Nucleus accumbens (tissue), 56 donors: ENCODE results near the gene ANGPTL5.
"Not testable (repeated sequence)": the region's sequence is repeated elsewhere in the genome, so short reads cannot be mapped to it uniquely, and the experiment has no call there.

Experiments used
- DNase-seq, 56 donors: peaks; one replicate each; lab custom pipeline; 2025; lab: John Stamatoyannopoulos, UW

The ANGPTL5 gene

DNA sequence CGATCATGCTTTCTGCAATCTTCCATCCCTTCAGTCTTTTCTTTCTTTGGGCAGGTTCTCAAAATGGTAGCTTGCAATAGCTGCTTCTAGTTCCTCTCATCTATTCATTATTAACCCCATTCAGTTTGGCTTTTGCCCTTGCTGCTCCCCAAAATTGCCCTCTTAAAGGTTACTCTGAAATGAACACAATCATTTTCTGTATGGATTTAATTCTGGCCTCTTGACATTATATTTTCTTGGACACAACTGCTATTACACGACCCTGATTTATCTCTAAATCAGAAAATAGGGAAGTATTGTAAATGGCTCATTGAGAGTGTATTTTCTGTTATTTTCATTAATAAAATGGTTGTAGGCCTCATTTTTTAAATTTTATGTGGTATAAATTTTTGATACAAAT, at the start of gene ANGPTL5:
Gene ANGPTL5 (minus strand): TSS at position 101 of the 400 bp plus-strand sequence. CDS start 8,613 bp downstream, outside the sequence.
- no peak for DNase-seq

DNA sequence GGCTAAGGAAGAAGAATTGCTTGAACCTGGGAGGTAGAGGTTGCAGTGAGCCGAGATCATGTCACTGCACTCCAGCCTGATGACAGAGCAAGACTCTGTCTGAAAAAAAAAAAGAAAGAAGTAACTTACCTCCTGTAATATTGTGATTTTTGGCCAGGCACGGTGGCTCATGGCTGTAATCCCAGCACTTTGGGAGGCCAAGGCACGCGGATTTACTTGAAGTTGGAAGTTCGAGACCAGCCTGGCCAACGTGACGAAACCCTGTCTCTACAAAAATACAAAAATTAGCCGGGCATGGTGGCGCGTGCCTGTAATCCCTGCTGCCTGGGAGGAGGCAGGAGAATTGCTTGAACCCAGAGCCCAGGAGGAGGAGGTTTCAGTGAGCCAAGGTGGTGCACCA, 47.9 kb upstream of the ANGPTL5 start:
- DNase-seq, result not testable (repeated sequence)

DNA sequence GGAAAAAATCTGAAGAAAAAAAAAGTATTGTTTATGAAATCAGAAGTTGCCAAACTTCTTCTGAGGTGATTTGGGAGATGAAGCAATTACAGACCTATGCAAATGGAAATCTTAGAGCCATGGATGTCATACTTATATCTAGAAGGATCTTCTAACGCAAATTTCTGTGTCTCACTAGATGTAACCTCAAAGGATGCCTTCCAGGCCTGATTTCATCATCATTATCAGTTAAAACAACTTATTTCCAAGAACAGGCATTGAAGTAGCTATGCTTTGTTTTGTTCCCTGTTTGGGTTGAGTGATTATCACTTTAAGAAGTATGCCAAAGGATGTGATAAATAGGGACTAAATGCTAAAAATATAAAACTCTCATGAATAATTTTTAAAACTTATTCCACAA, 43.9 kb upstream of the ANGPTL5 start:
- no peak for DNase-seq

DNA sequence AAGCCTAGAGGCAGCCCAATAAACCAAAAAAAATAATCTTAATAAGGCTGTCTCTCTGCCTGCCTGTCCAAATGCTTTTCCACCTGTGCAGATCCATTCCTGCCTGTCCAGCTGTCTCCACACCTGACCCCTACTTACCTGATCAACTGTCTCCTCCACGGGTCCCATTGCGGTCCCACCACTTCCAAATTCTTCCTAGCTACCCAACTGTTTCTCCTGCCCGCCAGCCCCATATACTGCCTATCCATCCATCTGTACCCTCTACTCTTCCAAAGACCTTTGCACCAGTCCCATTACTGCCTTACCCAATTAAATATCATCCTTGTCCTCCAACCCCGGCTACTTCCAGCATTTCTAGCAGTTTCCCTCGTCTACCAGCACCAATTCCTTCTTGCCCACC, 39.4 kb upstream of the ANGPTL5 start:
- no peak for DNase-seq

DNA sequence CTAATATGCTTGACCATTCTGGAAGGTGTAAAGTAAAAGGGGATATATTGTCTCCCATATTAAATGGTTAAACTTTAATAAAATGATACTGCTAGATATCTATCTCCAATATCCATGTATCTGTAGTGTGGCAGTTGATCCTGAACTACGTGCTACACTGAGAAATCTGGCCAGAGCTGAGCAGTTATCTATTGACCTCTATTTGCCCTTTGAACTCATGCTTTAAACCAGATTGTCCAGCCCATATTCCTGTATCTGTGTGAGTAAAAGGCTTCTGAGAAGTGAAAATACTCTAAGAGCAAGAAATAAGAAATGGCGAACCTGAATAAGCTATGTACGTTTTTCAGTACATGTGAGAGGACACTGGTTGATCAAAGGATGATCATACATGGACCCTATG, 39.0 kb upstream of the ANGPTL5 start:
- DNase-seq, result no peak

DNA sequence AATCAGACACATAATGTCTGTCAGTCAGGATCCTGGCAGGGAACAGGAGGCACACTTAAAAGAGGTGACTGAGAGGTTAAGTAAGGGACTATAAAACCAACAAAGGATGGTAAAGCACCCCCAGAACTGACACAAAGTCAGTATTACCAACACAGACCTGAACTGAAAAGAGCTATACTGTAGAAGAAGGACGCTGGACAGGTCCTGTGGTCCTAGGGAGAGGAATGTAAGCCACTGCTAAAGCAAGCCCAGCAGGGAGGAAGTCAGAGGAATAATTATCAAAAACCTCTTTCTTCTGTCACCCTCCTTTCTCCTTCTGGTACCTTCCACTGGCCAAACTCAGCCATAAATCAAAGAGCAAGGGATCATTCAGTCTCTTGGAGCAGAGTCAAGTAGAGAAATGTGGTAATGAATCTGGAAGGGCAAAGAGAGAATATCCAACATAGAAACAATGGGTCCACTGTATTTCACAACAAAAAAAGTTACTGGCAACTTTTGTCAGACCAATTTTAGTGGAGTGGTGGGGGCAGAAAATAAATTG, 33.4 kb upstream of the ANGPTL5 start:
- no peak for DNase-seq

DNA sequence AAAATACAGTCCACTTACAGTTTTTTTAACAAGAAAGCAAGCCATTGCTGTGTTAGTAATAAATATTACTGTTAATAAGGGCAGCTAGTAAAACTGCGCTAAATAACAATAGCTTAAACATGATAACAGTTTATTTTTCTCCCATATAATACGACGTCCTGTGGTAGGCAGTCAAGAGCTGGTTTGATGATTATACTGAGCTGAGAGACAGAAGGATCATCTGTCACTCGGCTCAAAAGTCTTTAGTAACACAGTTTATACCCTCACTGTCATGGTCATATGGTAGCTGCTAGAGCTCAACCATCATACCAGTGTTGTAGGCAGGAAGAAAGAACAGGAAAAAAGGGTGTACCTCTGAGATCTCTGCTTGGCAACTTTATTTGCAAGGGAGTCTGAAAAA, 29.1 kb upstream of the ANGPTL5 start:
- no peak for DNase-seq

DNA sequence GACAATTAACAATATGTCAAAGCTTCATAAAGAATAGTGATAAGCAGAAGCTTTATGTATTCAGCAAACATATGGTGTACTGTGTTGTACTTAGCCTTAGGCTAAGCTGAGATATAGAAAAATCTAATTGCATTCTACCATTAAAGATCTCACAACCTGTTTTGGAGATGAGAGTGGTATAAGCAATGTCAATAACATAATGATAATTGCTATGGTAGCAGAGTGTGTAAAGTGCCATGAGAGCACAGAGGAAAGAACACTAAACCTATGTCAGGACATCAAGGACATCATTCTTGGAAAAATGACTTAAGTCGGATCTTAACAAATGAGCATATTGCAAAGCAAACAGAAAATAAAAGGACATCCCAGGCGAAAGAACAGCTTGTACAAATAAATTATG, 28.6 kb upstream of the ANGPTL5 start:
- no peak for DNase-seq

DNA sequence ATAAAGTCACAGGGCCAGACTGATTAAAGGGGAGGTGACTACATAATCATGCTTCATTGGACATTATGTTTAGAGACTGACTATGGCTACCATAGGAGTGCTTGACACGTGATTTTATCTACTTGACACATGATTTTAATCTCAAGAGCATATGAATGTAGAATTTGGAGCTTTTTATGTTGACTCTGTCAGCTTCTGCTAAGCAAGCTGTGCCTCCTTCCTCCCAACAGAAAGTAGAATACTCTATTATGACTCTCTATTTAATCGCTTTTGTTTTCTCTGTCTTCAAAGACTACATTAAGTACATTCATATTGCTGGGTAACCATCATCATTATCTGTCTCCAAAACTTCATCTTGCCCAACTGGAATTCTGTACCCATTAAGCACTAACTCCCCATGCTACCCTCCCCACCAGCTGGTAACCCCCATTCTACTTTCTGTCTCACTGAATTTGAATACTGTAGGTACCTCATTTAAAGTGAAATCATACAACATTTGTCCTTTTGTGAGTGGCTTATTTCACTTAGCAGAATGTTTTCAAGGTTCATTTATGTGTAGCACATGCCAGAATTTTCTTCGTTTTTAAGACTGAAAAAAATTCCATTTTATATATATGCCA, 24.7 kb upstream of the ANGPTL5 start:
- DNase-seq, result no peak

DNA sequence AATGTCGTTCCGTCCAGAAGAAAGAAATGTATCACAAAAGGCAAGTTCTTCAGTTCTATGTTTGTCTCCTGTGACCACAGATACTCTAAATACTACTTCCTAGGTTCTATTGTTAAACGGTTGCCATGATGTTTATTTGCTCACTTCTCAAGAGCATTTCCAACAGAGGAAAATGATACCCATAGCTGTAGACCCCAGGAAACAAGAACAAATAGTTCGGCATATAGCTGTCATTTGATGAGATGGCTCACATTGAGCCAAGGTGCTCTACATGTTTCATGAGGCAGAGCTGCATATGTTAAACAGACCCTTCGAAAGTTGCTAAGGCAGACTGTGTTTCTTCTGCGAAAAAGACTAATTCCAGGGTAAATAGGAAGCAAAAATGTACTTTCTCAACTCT, 15.4 kb upstream of the ANGPTL5 start:
- no peak for DNase-seq

DNA sequence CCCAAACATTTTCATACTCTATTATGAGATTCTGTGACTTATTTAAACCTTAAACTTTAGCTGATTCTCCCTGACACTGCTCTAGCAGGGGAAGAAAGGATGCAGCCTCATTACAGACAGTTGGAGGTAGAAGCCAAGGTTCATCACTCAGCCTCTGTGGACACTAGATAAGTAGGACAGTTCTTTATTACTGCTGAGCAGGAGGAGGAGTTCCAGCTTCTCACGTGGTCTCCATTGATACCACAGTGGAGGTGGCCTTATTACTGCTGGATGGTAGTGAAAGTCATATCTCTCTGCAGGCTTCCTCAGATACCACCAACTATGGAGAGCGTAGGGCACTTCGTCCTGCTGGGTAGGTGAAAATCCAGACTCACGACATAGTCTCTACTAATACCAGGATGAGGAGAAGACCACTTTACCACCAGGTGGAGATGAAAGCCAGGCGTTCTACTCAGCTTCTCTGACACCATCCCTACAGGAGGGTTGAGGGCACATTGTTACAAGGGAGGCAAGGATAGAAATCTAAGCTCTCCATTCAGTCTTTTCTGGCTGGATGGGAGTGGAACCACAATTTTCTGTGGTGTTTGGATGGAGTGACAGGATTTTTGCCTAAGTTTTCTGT, 13.1 kb upstream of the ANGPTL5 start:
- no peak for DNase-seq

DNA sequence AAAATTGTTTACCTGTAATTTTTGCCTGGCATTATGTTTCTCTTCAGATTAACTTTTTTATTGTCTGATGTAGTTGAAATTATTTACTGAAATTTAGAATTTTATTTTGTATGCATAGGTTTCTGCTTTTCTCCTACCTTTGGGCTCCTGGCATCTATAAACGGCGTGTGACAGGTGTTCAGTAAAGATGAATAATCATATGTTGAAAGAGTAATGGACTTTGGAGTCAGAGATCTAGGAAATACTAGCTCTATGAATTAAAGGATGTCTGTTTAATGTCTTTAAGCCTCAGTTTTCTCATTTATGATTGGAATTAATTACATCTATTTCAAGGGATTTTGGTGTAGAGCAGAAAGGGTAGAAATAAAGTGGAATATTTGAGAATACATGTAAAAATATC, 7.2 kb upstream of the ANGPTL5 start:
- no peak for DNase-seq

DNA sequence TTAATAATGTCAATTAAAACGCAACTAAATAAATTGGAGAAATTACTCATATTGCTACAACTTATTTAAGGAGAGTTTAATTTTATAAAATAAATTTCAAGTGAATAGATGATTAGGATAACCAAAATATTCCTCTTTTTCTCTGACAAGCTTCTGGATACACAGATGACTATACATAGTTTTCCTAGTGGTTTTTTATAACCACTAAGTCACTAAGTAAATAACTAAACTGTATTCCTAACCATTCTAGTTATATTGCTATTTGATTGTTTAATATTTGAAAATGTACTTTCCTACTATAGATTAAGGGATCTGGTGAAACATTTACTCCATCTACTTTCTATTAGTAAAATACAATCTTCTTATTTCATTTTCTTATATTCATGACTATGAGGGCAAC, 4.7 kb upstream of the ANGPTL5 start:
- no peak for DNase-seq

DNA sequence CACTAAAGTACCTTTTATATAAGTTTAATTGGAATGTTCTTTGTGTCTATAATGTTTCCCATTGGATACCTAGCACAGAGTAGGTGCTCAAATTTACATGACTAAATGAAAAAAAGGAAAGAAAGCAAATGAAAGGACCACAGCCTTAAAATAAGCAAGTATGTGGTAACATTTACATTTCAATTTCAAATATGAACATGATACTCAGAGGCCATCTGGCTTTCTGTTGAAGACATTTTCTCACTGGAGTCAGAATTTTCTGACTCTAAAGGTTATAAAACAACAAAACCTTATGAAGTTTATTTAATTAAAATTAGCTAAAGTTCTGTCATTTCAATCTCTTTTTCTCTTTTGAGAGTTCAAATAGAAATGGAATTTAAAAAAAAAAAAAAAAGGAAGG, 904 bp upstream of the ANGPTL5 start:
- DNase-seq, result no peak

DNA sequence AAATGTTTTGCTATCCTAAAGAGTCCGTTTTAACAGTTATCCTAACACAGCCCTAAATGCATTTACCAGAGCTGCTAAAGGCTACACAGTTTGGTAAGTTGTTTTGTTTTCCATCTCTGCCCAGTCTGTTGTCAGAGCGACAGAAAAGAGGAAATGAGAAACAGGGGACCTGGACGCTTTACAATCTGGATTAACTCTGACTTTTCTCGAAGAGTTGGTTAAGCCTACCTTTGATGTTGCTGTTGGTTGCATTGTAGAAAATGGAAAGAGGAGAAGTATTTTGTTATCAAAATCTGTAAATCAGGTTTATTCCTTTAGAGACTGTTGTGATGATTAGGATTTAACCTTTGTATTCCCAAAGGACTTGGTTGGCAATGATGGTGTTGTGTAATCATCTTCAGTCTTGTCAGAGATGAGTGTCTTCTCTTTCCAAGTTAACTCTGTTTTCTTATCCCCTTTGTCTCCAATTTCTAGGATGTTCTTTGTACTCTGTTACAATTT, 481 bp downstream of the ANGPTL5 start:
- peak in 1 of 56 donors; percentile 0 for DNase-seq

DNA sequence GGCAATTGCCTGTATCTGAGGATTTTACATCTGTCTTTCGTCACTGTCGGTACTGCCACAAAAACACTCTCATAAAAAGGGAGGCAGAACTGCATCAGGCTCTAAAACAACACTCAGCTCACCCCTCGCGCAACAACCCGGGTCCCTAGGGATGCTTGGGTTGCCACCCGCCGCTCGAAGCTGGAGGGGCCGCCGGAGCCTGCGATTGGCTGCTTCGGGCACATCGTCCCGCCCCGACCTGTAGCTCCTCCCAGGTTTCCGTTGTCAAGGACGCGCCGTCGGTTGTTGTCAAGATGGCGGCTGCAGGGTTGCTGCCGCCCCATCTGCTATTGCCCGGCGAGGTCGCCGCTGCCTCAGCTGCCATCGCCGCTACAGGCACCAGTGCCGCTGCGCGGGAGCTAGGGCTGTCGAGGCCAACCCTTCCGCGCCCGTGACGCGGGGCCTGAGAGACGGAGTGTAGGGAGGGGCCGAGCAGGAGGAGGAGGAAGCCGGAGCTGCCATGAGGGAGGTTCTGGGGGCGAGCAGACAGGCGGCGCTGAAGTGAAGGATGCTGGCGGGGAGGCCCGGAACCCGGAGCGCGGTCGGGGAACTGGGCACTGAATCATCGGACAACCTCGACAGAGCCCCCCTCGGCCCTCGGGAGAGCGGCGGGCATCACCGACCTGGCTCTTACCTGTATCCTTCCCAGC, 1.4 kb downstream of the ANGPTL5 start, which contains the start of gene CEP126:
Gene CEP126 (plus strand): TSS at position 273 of the 689 bp plus-strand sequence. CDS start 275 bp downstream, at position 548.
- peak; percentile 80 to 99 (median 94) for DNase-seq

DNA sequence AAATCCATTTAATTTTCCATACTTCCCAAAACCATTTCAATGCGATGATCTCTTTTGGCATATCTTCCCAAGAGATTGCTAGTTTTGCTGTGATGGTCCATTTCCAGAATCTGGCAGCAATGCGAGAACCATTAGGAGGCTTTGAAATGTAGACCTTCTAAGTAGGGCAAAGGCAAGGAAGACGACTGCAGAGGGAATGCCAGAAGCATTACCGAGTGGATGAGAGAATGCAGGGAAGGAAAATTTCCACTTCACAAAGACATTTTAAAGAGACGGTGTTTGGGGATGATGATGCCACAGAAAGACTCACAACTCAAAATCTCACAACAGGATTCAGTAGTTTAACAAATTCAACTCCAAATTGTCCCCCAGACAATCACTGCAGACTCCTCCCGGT, 2.0 kb downstream of the ANGPTL5 start:
- no peak for DNase-seq

DNA sequence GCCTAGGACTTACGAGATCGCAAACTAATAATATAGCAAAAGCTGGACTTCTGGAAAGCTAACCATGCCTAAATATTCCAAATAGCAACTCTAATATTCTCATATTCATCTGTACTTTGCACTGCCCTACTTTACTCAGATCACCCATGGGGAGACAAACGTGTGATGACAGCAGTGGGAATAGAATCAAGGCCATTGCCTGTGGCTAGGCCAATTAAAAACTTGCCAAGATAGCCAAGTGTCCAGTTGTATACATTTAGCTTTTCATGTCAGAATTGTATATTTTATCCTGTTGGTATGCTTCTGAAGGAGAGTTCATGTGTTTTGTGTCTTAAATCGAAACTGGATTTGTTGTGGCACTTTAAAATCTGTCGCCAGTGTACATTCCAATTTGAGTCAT, 2.7 kb downstream of the ANGPTL5 start:
- no peak for DNase-seq

DNA sequence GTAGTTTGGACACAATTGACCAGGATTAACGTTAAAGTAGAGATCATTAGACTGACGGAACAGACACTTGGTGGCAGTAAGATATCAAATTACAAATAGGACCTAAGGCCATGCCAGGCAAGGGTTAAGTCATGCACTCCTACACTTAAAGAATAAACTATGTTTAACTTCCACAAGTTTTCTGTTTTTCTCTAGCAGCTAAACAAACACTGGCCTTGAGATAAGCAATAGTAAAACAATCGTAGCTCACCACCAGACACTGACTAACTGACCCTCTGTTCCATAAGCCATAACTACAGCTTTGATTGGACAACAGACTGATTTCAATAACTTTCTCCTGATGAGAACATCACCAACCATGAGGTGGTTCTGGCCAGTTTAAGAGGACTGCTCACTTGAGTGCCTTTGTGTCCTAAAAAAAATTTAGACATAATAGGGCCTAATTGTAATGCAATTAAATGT, 3.5 kb downstream of the ANGPTL5 start:
- DNase-seq, result no peak

DNA sequence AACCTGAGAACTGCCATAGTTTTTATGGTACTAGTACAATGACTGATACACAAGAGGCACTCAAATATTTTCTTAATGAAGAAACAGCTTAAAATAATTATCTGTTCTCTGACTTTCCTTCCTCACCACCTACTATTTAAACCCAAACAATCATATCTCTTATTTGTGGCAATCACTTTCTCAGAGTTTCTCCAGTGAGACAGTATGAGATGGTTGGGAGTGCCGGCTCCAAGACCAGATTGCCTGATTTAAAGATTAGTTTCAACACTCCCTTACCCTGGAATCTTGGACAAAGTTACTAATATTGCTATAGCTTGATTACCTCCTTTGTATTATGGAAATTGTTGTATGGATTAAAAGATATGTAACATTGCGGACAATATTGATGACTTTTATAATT, 7.2 kb downstream of the ANGPTL5 start:
- DNase-seq, result no peak

DNA sequence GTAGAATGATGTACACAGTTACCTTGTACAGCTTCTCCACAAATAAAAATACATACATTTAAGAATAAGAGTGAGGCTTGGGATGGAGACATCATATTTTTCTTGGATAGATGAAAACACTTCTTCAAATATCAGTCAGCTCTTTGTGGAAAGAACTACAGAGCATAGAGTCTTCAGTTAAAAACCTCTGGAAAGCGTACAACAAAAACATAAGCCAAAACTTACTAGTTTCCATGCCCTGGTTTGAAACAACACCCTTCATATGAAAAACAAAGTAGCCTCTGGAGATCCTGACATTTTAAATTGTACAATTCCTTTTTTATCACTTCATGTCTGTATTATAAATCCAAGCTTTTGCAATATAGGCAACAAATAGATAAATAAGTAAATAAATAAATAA, 8.5 kb downstream of the ANGPTL5 start:
- no peak for DNase-seq
